ENCODE measurements around the gene USP9Y. TPM values are rescaled to one million over a fixed set of nuclear protein-coding genes. Genes with fewer than 3 reads are reported as not detected.
"Not testable (repeated sequence)": the region's sequence is repeated elsewhere in the genome, so short reads cannot be mapped to it uniquely, and the experiment has no call there.

USP9Y gene, protein sequence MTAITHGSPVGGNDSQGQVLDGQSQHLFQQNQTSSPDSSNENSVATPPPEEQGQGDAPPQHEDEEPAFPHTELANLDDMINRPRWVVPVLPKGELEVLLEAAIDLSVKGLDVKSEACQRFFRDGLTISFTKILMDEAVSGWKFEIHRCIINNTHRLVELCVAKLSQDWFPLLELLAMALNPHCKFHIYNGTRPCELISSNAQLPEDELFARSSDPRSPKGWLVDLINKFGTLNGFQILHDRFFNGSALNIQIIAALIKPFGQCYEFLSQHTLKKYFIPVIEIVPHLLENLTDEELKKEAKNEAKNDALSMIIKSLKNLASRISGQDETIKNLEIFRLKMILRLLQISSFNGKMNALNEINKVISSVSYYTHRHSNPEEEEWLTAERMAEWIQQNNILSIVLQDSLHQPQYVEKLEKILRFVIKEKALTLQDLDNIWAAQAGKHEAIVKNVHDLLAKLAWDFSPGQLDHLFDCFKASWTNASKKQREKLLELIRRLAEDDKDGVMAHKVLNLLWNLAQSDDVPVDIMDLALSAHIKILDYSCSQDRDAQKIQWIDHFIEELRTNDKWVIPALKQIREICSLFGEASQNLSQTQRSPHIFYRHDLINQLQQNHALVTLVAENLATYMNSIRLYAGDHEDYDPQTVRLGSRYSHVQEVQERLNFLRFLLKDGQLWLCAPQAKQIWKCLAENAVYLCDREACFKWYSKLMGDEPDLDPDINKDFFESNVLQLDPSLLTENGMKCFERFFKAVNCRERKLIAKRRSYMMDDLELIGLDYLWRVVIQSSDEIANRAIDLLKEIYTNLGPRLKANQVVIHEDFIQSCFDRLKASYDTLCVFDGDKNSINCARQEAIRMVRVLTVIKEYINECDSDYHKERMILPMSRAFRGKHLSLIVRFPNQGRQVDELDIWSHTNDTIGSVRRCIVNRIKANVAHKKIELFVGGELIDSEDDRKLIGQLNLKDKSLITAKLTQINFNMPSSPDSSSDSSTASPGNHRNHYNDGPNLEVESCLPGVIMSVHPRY (N-terminal part only)
- total RNA-seq (not detected in 2 replicates), polyA plus RNA-seq (not detected in 2 replicates)

DNA sequence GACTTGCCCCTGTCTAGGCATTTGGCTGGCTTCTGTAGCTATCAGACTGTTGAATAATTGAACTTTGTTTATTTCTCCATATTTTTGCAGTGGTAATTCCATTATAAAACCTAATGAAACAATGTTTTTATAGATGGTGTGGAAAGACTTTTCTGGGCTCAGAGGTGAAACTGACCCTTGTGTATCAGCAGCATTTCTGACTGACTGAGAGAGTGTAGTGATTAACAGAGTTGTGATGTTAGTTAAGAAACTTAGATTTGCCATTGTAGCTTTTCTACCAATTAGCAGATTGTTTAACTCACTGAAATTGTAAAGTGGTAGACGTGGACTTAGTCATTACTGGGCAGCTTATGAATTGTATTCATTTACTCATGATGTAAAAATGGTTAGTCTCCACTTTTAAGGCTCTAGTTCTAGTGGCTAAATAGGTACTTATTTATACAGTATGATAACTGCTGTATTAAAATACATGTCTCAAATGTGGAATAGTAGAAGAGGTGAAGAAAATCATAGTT, at the start of gene USP9Y:
TSS of gene USP9Y (plus strand) at position 51 of the 515 bp plus-strand sequence. CDS start 8,217 bp downstream, outside the sequence.
- no peak for DNase-seq (ENCODE audit: low read depth in 1 of 2, low spot score in 1 of 2)
- no peak for TF ChIP-seq CTCF (IDR thresholded peaks at IDR 0.05; ENCODE audit: low read depth, low read length)
- Histone ChIP-seq H3K4me1 (ENCODE audit: low read depth) (no peaks in the 10 kb centered on the region), H3K4me3 (no peak within 1 kb of the TSS), H3K27ac (no peak within 1 kb of the TSS), H3K36me3 (no peaks in the 10 kb centered on the region), H3K9me3 (ENCODE audit: low read depth) (no peaks in the 10 kb centered on the region), H3K27me3 (no peaks in the 10 kb centered on the region)

DNA sequence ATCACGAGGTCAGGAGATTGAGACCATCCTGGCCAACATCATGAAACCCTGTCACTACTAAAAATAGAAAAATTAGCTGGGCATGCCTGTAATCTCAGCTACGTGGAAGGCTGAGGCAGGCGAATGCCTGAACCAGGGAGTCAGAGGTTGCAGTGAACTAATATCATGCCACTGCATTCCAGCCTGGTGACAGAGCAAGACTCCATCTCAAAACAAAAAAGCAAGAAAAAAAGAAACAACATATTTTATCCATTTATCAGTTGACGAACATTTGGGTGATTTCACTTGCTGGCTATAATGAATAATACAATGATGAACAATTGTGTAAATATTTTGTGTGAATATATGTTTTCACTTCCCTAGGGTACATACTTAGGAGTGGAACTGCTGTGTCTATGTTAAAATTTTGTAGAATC, 49.4 kb upstream of the USP9Y start:
- no peak for TF ChIP-seq CTCF (IDR thresholded peaks at IDR 0.05; ENCODE audit: low read depth, low read length)
- H3K4me1 ChIP-seq (ENCODE audit: low read depth), result no peaks in the 10 kb centered on the region
- no peaks in the 10 kb centered on the region for H3K36me3 ChIP-seq
- H3K27me3 ChIP-seq, result no peaks in the 10 kb centered on the region
- no peak overlapping the region for H3K4me3 ChIP-seq
- H3K9me3 ChIP-seq (ENCODE audit: low read depth), result no peaks in the 10 kb centered on the region
- H3K27ac ChIP-seq, result no peak overlapping the region
- DNase-seq (ENCODE audit: low read depth in 1 of 2, low spot score in 1 of 2), result peak in 1 of 2 donors; percentile 78

- Histone ChIP-seq H3K27ac (no peak overlapping the region), H3K4me1 (ENCODE audit: low read depth) (no peaks in the 10 kb centered on the region), H3K9me3 (ENCODE audit: low read depth) (no peaks in the 10 kb centered on the region), H3K36me3 (no peaks in the 10 kb centered on the region), H3K27me3 (no peaks in the 10 kb centered on the region), H3K4me3 (no peak overlapping the region)
- DNase-seq (ENCODE audit: low read depth in 1 of 2, low spot score in 1 of 2), result peak in 1 of 2 donors; percentile 80
- no peak for TF ChIP-seq CTCF (IDR thresholded peaks at IDR 0.05; ENCODE audit: low read depth, low read length)
These were observed 39.0 kb upstream of the USP9Y start for GRCh38 chrY:12661745-12662681.

GRCh38 chrY:12662745-12663591, 38.1 kb upstream of the USP9Y start:
- Histone ChIP-seq H3K9me3 (ENCODE audit: low read depth) (no peaks in the 10 kb centered on the region), H3K27ac (no peak overlapping the region), H3K4me1 (ENCODE audit: low read depth) (no peaks in the 10 kb centered on the region), H3K36me3 (no peaks in the 10 kb centered on the region), H3K4me3 (no peak overlapping the region), H3K27me3 (no peaks in the 10 kb centered on the region)
- DNase-seq (ENCODE audit: low read depth in 1 of 2, low spot score in 1 of 2), result peak in 1 of 2 donors; percentile 35
- no peak for TF ChIP-seq CTCF (IDR thresholded peaks at IDR 0.05; ENCODE audit: low read depth, low read length)

GRCh38 chrY:12663845-12664244, 37.2 kb upstream of the USP9Y start:
- H3K36me3 ChIP-seq; H3K27me3 ChIP-seq; H3K4me3 ChIP-seq; H3K9me3 ChIP-seq (ENCODE audit: low read depth); H3K27ac ChIP-seq; H3K4me1 ChIP-seq (ENCODE audit: low read depth); DNase-seq (ENCODE audit: low read depth in 1 of 2, low spot score in 1 of 2): not testable (repeated sequence)
